ENCODE measurements around the gene IRF4. TPM values are rescaled to one million over a fixed set of nuclear protein-coding genes. Genes with fewer than 3 reads are reported as not detected.

Gene IRF4
- polyA plus RNA-seq, 3 donors: 0.26 to 0.55 (median 0.36) TPM

- no peak for DNase-seq
These were observed 11.0 kb upstream of the IRF4 start for GRCh38 chr6:380234-381218.

- DNase-seq: no peak
These were observed 9.7 kb upstream of the IRF4 start for GRCh38 chr6:381742-382461.

GRCh38 chr6:382883-383810, 8.4 kb upstream of the IRF4 start:
- no peak for DNase-seq

GRCh38 chr6:383856-384255, 7.7 kb upstream of the IRF4 start:
- DNase-seq: no peak

- DNase-seq: no peak
These were observed 6.7 kb upstream of the IRF4 start for GRCh38 chr6:384898-385297.

GRCh38 chr6:385614-386013, 5.9 kb upstream of the IRF4 start:
- DNase-seq: no peak

GRCh38 chr6:386688-387266, 4.8 kb upstream of the IRF4 start:
- no peak for DNase-seq

- DNase-seq: no peak
These were observed 4.2 kb upstream of the IRF4 start for GRCh38 chr6:387293-387741.

- no peak for DNase-seq
These were observed 3.2 kb upstream of the IRF4 start for GRCh38 chr6:388202-388903.

- no peak for DNase-seq
These were observed 2.4 kb upstream of the IRF4 start for GRCh38 chr6:389143-389542.

GRCh38 chr6:389622-390021, 1.9 kb upstream of the IRF4 start:
- DNase-seq: no peak

GRCh38 chr6:390914-391558, 516 bp upstream of the IRF4 start:
- DNase-seq: no peak

GRCh38 chr6:392441-393390, 1.2 kb downstream of the IRF4 start:
- no peak for DNase-seq

- no peak for DNase-seq
These were observed 2.1 kb downstream of the IRF4 start for GRCh38 chr6:393391-394221.

GRCh38 chr6:394641-395289, 3.2 kb downstream of the IRF4 start:
- no peak for DNase-seq

GRCh38 chr6:395432-396125, 4.0 kb downstream of the IRF4 start:
- no peak for DNase-seq

GRCh38 chr6:396126-396520, 4.6 kb downstream of the IRF4 start:
- DNase-seq: no peak
